Stimulated activated naive CD4-positive, alpha-beta T cell (primary cell): ENCODE measurements around the gene GPR137.

Source experiments
- DNase-seq, 6 experiments: peaks; one replicate each; lab custom pipeline; 2025; lab: John Stamatoyannopoulos, UW

GPR137 gene

GRCh38 chr11:64263947-64264317 is 21.7 kb upstream of the GPR137 start:
- no peak for DNase-seq

GRCh38 chr11:64264371-64264852 is 21.2 kb upstream of the GPR137 start:
- no peak for DNase-seq

GRCh38 chr11:64265176-64266160 is 20.2 kb upstream of the GPR137 start:
- no peak for DNase-seq

GRCh38 chr11:64266339-64266738 is 19.3 kb upstream of the GPR137 start:
- DNase-seq, result no peak

- no peak for DNase-seq
Measured at GRCh38 chr11:64267207-64267945, 18.3 kb upstream of the GPR137 start.

GRCh38 chr11:64268025-64268892 is 17.4 kb upstream of the GPR137 start:
- no peak for DNase-seq

GRCh38 chr11:64268893-64269539 is 16.6 kb upstream of the GPR137 start:
- DNase-seq, result peak in 2 of 6 experiments; percentile 50 to 51

GRCh38 chr11:64269540-64270220 is 16.0 kb upstream of the GPR137 start:
- DNase-seq, result peak; percentile 95 to 98 (median 96)

GRCh38 chr11:64275031-64275800 is 10.4 kb upstream of the GPR137 start:
- no peak for DNase-seq

GRCh38 chr11:64275841-64276240 is 9.8 kb upstream of the GPR137 start:
- no peak for DNase-seq

GRCh38 chr11:64276653-64277431 is 8.8 kb upstream of the GPR137 start:
- no peak for DNase-seq

GRCh38 chr11:64278576-64279190 is 7.0 kb upstream of the GPR137 start:
- DNase-seq, result no peak

GRCh38 chr11:64281957-64282770 is 3.5 kb upstream of the GPR137 start:
- no peak for DNase-seq

- DNase-seq, result no peak
Measured at GRCh38 chr11:64283092-64283491, 2.6 kb upstream of the GPR137 start.

- DNase-seq, result peak; percentile 80 to 92 (median 90)
Measured at GRCh38 chr11:64284048-64284961, 1.3 kb upstream of the GPR137 start, which contains the start of gene BAD. TSS of gene BAD (minus strand) at chr11:64284665. CDS start at chr11:64284368, 297 bp downstream.
